Tibial nerve (tissue), 4 donors: Measurements from ENCODE around the gene CLTRN. TPM values are rescaled to one million over a fixed set of nuclear protein-coding genes. Genes with fewer than 3 reads are reported as not detected.

ENCODE experiments used
- DNase-seq, 2 donors: peaks; one replicate each; pipeline ENCODE4 v3.0.0-alpha.2; 2019; ENCODE audit warnings: low spot score in 2 of 2
- H3K27ac ChIP-seq, 4 donors: fragments of 200-600 bp; sonication (generic) in 3 of 4; one replicate each; pipeline ENCODE4 v1.5.1; 2017 to 2019; ENCODE audit warnings: mild to moderate bottlenecking in 1 of 4
- H3K27me3 ChIP-seq, 2 donors: fragments of 200-600 bp; sonication (generic) in 1 of 2; one replicate each; pipeline versions ENCODE4 v1.5.1 to v1.6.0; 2017 to 2019
- H3K36me3 ChIP-seq, 3 donors: fragments of 200-600 bp; sonication (generic); one replicate each; pipeline ENCODE4 v1.5.1; 2018 to 2019
- H3K4me1 ChIP-seq, 4 donors: fragments of 200-600 bp; sonication (generic) in 3 of 4; one replicate each; pipeline ENCODE4 v1.5.1; 2017 to 2019
- H3K4me3 ChIP-seq, 4 donors: fragments of 200-600 bp; sonication (generic) in 3 of 4; one replicate each; pipeline ENCODE4 v1.5.1; 2017 to 2019; ENCODE audit warnings: mild to moderate bottlenecking in 1 of 4, moderate library complexity in 1 of 4
- H3K9me3 ChIP-seq, 4 donors: fragments of 200-600 bp; sonication (generic) in 3 of 4; one replicate each; pipeline ENCODE4 v1.5.1; 2017 to 2019
- CTCF ChIP-seq, 5 experiments: fragments of 200-600 bp in 3 of 5; fragments of 450-650 bp in 2 of 5; sonication (generic) in 3 of 5; IDR thresholded peaks; one replicate each; pipeline ENCODE4 v1.5.1; 2016 to 2019; ENCODE audit warnings: antibody characterized with exemption in 5 of 5, mild to moderate bottlenecking in 3 of 5, moderate library complexity in 2 of 5
- EP300 ChIP-seq, 2 donors: sonication (generic); formaldehyde crosslinking; IDR thresholded peaks; one replicate each; pipeline ENCODE4 v1.6.1; 2017; ENCODE audit warnings: antibody characterized with exemption in 2 of 2, mild to moderate bottlenecking in 1 of 2
- POLR2A ChIP-seq, 2 donors: fragments of 450-650 bp; IDR thresholded peaks; one replicate each; pipeline ENCODE4 v1.6.1; 2017; ENCODE audit warnings: antibody characterized with exemption in 2 of 2, mild to moderate bottlenecking in 2 of 2, moderate library complexity in 2 of 2
- WGBS, 2 donors: methylation state at CpG; one replicate each; pipeline ENCODE4 v1.1.5; 2018; 5-methylcytosine and 5-hydroxymethylcytosine counted together
- total RNA-seq, 4 donors: library from RNA; depleted of rRNA; stranded (reverse); fragments of >200 nt; gene quantifications; one replicate each; pipeline ENCODE4 v1.1.0, GENCODE V29; 2016

Gene CLTRN
- total RNA-seq, 4 donors from 2014 or later, result 1.0 to 1.1 TPM; not detected in 2

GRCh38 chrX:15646543-15646942 is 18.1 kb downstream of the CLTRN start:
- H3K4me1 ChIP-seq, result no peaks in the 10 kb centered on the region
- TF ChIP-seq POLR2A (IDR thresholded peaks at IDR 0.05), result no peak
- no peak for TF ChIP-seq EP300 (IDR thresholded peaks at IDR 0.05)
- TF ChIP-seq CTCF (IDR thresholded peaks at IDR 0.05), result no peak
- 90 to 96% methylated on average over 8 to 20 of the region's 27 CpGs for WGBS, 2 donors
- H3K36me3 ChIP-seq, result no peaks in the 10 kb centered on the region
- no peak overlapping the region for H3K4me3 ChIP-seq
- DNase-seq, result no peak
- peaks cover 0 to 36% of the 10 kb centered on the region in 2 donors for H3K27me3 ChIP-seq
- no peaks in the 10 kb centered on the region for H3K9me3 ChIP-seq
- H3K27ac ChIP-seq, result no peak overlapping the region

- Histone ChIP-seq H3K36me3 (no peaks in the 10 kb centered on the region), H3K9me3 (no peaks in the 10 kb centered on the region), H3K4me3 (no peak overlapping the region), H3K27ac (no peak overlapping the region), H3K27me3 (peaks cover 0 to 32% of the 10 kb centered on the region in 2 donors), H3K4me1 (no peaks in the 10 kb centered on the region)
- TF ChIP-seq CTCF (IDR thresholded peaks at IDR 0.05) (no peak), POLR2A (IDR thresholded peaks at IDR 0.05) (no peak)
- DNase-seq, result no peak
- 87 to 97% methylated on average over 12 to 13 of the region's 15 CpGs for WGBS, 2 donors
Observed at GRCh38 chrX:15646031-15646430, 18.6 kb downstream of the CLTRN start.

GRCh38 chrX:15645266-15645665 is 19.3 kb downstream of the CLTRN start:
- H3K27me3 ChIP-seq, result peaks cover 0 to 32% of the 10 kb centered on the region in 2 donors
- 54% methylated on average over 3 of the region's 3 CpGs for WGBS, 2 donors
- no peak for TF ChIP-seq POLR2A (IDR thresholded peaks at IDR 0.05)
- no peak for TF ChIP-seq CTCF (IDR thresholded peaks at IDR 0.05)
- no peak for TF ChIP-seq EP300 (IDR thresholded peaks at IDR 0.05)

GRCh38 chrX:15644560-15644872 is 20.1 kb downstream of the CLTRN start:
- Histone ChIP-seq H3K36me3 (no peaks in the 10 kb centered on the region), H3K9me3 (no peaks in the 10 kb centered on the region), H3K27ac (no peak overlapping the region), H3K4me1 (no peaks in the 10 kb centered on the region), H3K4me3 (no peak overlapping the region), H3K27me3 (peaks cover 0 to 26% of the 10 kb centered on the region in 2 donors)
- 93 to 97% methylated on average over 1 of the region's 1 CpG for WGBS, 2 donors
- DNase-seq, result no peak
- TF ChIP-seq CTCF (IDR thresholded peaks at IDR 0.05), result no peak

More at GRCh38 chrX:15645266-15645665, 19.3 kb downstream of the CLTRN start:
- DNase-seq, result no peak
- H3K4me1 ChIP-seq, result no peaks in the 10 kb centered on the region
- H3K9me3 ChIP-seq, result no peaks in the 10 kb centered on the region
- H3K4me3 ChIP-seq, result no peak overlapping the region
- H3K36me3 ChIP-seq, result no peaks in the 10 kb centered on the region
- H3K27ac ChIP-seq, result no peak overlapping the region

GRCh38 chrX:15643786-15644559 is 20.6 kb downstream of the CLTRN start:
- no peak for TF ChIP-seq EP300 (IDR thresholded peaks at IDR 0.05)
- no peak for TF ChIP-seq CTCF (IDR thresholded peaks at IDR 0.05)
- no peak for TF ChIP-seq POLR2A (IDR thresholded peaks at IDR 0.05)
- Histone ChIP-seq H3K4me1 (no peaks in the 10 kb centered on the region), H3K27me3 (peaks cover 0 to 28% of the 10 kb centered on the region in 2 donors), H3K27ac (no peak overlapping the region), H3K9me3 (no peaks in the 10 kb centered on the region), H3K36me3 (no peaks in the 10 kb centered on the region), H3K4me3 (no peak overlapping the region)
- no peak for DNase-seq
- 79 to 87% methylated on average over 7 of the region's 7 CpGs for WGBS, 2 donors
